ENCODE results near the gene CD63.
A peak's percentile ranks its signal among the peaks of the same experiment; 100 is the strongest.

DNA sequence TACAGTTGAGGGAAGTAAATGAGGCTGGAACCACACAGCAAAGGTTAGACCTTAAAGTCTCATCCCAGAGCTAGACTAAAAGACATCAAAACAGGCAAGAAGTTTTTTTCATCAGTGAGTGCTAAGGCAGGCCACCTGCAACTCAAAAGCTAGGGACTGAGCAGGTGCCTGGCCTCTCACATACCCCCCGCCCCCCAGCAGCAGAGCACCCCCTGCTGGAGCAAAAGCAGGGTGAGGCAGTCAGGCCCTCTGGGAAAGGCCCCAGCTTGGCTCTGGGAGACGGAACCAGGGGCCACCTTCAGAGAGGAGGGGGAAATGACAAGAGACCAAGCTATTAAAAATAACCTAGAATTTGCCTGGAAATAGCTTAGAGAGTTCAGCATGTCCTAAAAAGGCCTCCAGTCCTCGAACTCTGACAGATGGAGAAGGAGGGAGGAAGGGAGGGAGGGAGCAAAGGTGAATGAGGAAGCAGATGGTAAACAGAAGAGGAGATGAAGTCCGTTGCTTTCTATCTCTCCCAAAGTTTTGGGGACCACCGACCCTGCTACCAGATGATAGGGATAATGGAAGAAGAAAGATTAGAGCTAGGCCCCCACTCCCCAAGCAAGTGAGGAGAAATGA is 22.9 kb downstream of the CD63 start:
- TF ChIP-seq CTCF (IDR thresholded peaks at IDR 0.05; ENCODE audit: low read length), result peak; percentile 81
- no peak for TF ChIP-seq EZH2 (IDR thresholded peaks at IDR 0.05; ENCODE audit: borderline replicate concordance, low read length)
